ENCODE measurements around the gene MRTFA.
A peak's percentile ranks its signal among the peaks of the same experiment; 100 is the strongest.
"Not testable (repeated sequence)": the region's sequence is repeated elsewhere in the genome, so short reads cannot be mapped to it uniquely, and the experiment has no call there.

Gene MRTFA

DNA sequence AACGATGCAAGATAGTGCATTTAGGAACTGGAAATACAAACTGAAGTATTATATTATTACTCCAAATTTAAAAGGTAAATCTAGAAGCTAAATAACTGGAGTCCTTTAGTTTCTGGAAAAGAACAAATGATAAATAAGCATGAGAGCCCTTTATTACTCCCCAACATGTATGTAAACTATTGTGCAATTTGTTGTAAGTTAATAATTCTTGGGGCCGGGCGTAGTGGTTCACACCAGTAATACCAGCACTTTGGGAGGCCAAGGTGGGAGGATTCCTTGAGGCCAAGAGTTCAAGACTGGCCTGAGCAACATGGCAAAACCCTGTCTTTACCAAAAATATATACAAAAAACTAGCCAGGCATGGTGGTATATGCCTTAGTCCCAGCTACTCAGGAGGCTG is 255.1 kb downstream of the MRTFA start:
- no peak for TF ChIP-seq ZFX (IDR thresholded peaks at IDR 0.05; ENCODE audit: borderline replicate concordance)
- TF ChIP-seq, protein P1, sequence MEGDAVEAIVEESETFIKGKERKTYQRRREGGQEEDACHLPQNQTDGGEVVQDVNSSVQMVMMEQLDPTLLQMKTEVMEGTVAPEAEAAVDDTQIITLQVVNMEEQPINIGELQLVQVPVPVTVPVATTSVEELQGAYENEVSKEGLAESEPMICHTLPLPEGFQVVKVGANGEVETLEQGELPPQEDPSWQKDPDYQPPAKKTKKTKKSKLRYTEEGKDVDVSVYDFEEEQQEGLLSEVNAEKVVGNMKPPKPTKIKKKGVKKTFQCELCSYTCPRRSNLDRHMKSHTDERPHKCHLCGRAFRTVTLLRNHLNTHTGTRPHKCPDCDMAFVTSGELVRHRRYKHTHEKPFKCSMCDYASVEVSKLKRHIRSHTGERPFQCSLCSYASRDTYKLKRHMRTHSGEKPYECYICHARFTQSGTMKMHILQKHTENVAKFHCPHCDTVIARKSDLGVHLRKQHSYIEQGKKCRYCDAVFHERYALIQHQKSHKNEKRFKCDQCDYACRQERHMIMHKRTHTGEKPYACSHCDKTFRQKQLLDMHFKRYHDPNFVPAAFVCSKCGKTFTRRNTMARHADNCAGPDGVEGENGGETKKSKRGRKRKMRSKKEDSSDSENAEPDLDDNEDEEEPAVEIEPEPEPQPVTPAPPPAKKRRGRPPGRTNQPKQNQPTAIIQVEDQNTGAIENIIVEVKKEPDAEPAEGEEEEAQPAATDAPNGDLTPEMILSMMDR (IDR thresholded peaks at IDR 0.05) = no peak

DNA sequence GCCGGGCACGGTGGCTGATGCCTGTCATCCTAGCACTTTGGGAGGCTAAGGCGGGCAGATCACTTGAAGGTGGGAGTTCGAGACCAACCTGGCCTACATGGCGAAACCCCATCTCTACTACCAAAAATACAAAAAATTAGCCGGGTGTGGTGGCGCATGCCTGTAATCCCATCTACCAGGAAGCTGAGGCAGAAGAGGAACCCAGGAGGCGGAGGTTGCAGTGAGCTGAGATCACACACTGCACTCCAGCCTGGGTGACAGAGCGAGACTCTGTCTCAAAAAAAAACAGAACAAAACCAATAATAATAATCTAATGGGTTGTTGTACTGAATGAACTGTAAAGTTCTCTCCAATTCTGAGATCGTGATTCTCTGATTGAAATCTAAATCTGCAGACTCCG is 258.1 kb downstream of the MRTFA start:
- H3K27ac ChIP-seq = not testable (repeated sequence)

More for the DNA sequence above, 255.1 kb downstream of the MRTFA start:
- no peak overlapping the region for H3K27ac ChIP-seq

DNA sequence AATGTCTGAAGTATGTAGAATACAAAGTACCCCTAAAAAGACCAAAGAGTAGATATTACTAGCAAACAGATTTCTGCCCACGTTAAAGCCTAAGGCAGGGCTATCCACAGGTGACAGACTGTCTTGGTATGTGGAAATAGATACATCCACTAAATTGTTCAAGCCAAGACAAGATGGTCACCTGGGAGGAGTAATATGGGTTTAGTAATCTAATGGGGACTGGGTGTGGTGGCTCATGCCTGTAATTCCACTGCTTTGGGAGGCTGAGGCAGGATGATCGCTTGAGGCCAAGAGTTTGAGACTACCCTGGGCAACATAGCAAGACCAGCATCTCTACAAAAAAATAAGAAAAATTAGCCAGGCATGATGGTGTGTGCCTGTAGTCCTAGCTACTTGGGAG is 258.6 kb downstream of the MRTFA start:
- H3K27ac ChIP-seq = no peak overlapping the region
- TF ChIP-seq ZFX (IDR thresholded peaks at IDR 0.05; ENCODE audit: borderline replicate concordance) = no peak
- TF ChIP-seq, protein P1 (IDR thresholded peaks at IDR 0.05) = no peak

DNA sequence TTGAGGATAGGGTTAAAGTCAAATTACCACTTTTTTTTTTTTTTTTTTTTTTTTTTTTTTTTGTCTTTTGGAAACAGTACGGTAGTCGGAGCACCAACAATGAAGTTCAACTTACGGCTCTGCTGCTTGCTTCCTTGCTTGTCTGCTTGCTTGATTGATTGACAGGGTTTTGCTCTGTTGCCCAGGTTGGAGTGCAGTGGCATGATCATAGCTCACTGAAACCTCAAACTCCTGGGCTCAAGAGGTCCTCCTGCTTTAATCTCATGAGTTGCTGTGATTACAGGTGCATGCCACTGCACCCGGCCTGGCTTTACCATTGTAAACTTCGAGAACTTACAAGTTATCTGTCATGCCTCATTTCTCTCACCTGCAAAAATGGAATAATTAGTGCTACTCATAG is 260.4 kb downstream of the MRTFA start:
- no peak for TF ChIP-seq ZFX (IDR thresholded peaks at IDR 0.05; ENCODE audit: borderline replicate concordance)
- TF ChIP-seq, protein P1 (IDR thresholded peaks at IDR 0.05) = no peak
- H3K27ac ChIP-seq = no peak overlapping the region

DNA sequence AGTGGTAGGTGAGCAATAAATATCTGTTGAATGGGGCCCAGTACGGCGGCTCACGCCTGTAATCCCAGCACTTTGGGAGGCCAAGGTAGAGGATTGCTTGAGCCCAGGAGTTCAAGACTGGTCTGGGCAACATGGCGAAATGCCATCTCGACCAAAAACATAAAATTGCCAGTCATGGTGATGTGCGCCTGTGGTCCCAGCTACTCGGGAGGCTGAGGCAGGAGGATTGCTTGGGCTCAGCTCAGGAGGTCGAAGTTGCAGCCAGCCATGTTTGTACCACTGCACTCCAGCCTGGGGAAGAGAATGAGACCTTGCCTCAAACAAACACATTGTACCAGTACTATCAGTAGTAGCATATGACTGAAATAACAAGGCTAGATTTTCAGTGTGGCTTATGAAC is 262.0 kb downstream of the MRTFA start:
- H3K27ac ChIP-seq = no peak overlapping the region
- TF ChIP-seq, protein P1 (IDR thresholded peaks at IDR 0.05) = no peak
- no peak for TF ChIP-seq ZFX (IDR thresholded peaks at IDR 0.05; ENCODE audit: borderline replicate concordance)

DNA sequence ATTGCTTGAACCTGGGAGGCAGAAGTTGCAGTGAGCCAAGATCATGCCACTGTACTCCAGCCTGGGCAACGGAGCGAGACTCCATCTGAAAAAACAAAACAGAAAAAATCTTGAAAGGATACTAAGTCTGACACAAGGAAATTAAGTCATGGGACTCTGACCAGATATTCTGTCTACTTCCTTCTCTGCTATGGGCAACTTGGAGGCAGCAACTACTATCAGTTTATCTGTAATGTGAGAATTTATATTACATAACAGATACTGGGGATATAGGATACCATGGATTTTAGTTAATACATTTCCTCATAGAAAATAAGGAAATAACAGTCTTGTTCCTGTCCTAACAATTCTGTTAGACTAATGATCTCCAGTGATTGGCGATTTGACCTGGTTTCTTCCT is 267.7 kb downstream of the MRTFA start:
- TF ChIP-seq, protein P1 (IDR thresholded peaks at IDR 0.05) = no peak
- no peak for TF ChIP-seq ZFX (IDR thresholded peaks at IDR 0.05; ENCODE audit: borderline replicate concordance)
- H3K27ac ChIP-seq = peak overlapping the region; percentile 12; the same call in 1 of the 2 replicates

DNA sequence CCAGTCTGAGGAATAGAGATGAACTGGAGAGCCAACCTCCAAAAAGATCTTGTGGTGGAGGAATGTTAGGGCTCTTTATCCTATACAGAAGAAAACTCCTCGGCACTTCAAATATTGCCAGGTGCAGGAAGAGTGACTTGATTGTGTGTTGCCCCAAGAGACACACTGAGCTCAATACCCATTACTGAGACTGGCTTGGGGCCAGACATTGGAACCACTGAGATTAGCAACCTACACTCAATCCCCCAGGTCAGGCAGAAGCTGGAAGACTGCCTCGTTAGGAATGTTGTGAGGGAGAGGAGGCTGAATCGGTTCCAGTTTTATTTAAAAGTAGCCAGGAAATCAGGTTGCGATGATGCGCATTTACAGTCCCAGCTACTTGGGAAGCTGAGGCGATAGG is 268.5 kb downstream of the MRTFA start:
- TF ChIP-seq, protein P1 (IDR thresholded peaks at IDR 0.05) = no peak
- TF ChIP-seq ZFX (IDR thresholded peaks at IDR 0.05; ENCODE audit: borderline replicate concordance) = no peak
- H3K27ac ChIP-seq = no peak overlapping the region; the same call in 1 of the 2 replicates

DNA sequence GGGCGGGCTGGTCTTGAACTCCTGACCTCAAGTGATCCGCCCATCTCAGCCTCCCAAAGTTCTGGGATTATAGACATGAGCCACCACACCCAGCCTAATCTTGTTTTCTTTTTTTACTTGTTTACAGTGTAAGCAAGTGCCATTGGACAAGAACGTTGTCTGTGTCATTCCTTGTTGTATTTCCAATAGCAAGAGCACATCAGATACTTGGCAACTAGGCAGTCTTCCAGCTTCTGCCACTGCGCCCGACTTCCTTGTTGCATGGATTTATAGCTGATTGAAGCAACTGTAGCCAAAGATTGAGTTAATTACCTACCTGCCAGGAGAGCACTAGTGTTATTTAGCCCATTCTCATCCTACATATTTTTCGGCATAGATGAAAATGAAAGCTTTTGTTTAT is 269.2 kb downstream of the MRTFA start:
- no peak overlapping the region for H3K27ac ChIP-seq
- TF ChIP-seq, protein P1 (IDR thresholded peaks at IDR 0.05) = no peak
- TF ChIP-seq ZFX (IDR thresholded peaks at IDR 0.05; ENCODE audit: borderline replicate concordance) = no peak

Measured in 22Rv1 (cell line).